WERI-Rb-1 (cell line): ENCODE measurements around the gene TCEANC2.

Experiments
- DNase-seq: peaks from one replicate; pipeline ENCODE4 v3.0.0-alpha.2; 2020
- H3K27ac ChIP-seq: fragments of 250-450 bp; sonication (Bioruptor Pico); 2 replicates; pipeline ENCODE4 v1.5.1; 2020; ENCODE audit warnings: mild to moderate bottlenecking, moderate library complexity
- H3K27me3 ChIP-seq: fragments of 250-450 bp; sonication (Bioruptor Pico); 2 replicates; pipeline ENCODE4 v1.5.1; 2021; ENCODE audit warnings: mild to moderate bottlenecking, low read depth, moderate library complexity; ENCODE audit not compliant: insufficient read depth, severe bottlenecking
- H3K36me3 ChIP-seq: fragments of 250-450 bp; sonication (Bioruptor Pico); 2 replicates; pipeline ENCODE4 v1.5.1; 2020; ENCODE audit warnings: mild to moderate bottlenecking, moderate library complexity
- H3K4me3 ChIP-seq: 2 replicates; pipeline ENCODE4 v1.5.1; 2011; ENCODE audit warnings: low read depth, mild to moderate bottlenecking, control low read depth, low read length
- H3K9me3 ChIP-seq: fragments of 250-450 bp; sonication (Bioruptor Pico); 2 replicates; pipeline ENCODE4 v1.5.1; 2021; ENCODE audit warnings: mild to moderate bottlenecking, moderate library complexity; ENCODE audit not compliant: severe bottlenecking
- CTCF ChIP-seq: IDR thresholded peaks from 2 replicates; pipeline ENCODE4 v1.5.1; 2011; ENCODE audit warnings: low read depth, mild to moderate bottlenecking, control low read depth, inconsistent platforms, low read length

The TCEANC2 gene

GRCh38 chr1:54139711-54140110 lies 86.3 kb downstream of the TCEANC2 start:
- Histone ChIP-seq H3K9me3 (no peaks in the 10 kb centered on the region), H3K27me3 (no peaks in the 10 kb centered on the region), H3K36me3 (no peaks in the 10 kb centered on the region), H3K4me3 (no peak overlapping the region), H3K27ac (no peak overlapping the region)
- DNase-seq, result no peak
- no peak for TF ChIP-seq CTCF

- H3K27me3 ChIP-seq, result no peaks in the 10 kb centered on the region
- H3K36me3 ChIP-seq, result no peaks in the 10 kb centered on the region
- H3K9me3 ChIP-seq, result no peaks in the 10 kb centered on the region
- no peak overlapping the region for H3K27ac ChIP-seq
- no peak overlapping the region for H3K4me3 ChIP-seq
- TF ChIP-seq CTCF, result no peak
- DNase-seq, result no peak
These were observed 88.9 kb downstream of the TCEANC2 start for GRCh38 chr1:54142146-54142900.

GRCh38 chr1:54144366-54144765 lies 91.0 kb downstream of the TCEANC2 start:
- no peaks in the 10 kb centered on the region for H3K9me3 ChIP-seq
- H3K36me3 ChIP-seq, result no peaks in the 10 kb centered on the region
- no peak overlapping the region for H3K4me3 ChIP-seq
- no peak overlapping the region for H3K27ac ChIP-seq
- H3K27me3 ChIP-seq, result no peaks in the 10 kb centered on the region
- DNase-seq, result no peak
- no peak for TF ChIP-seq CTCF

DNA sequence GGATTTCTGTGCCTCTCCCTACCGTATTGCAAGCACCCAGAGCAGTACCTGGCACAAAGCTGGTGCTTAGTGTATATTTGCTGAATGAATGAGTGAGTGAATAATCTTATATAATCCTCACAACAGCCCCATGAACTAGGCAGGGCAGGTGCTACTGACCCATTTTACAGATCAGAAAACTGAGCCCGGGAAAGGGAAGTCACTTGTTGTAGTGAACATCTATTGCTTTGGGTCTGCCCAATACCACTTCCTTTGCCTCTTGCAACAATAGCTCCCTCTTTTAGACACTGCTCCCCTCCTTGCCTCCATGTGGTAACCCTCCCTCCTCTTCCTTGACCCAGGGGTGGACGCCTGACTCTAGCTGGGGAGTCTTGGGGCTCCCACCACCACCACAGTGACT lies 96.3 kb downstream of the TCEANC2 start:
- H3K9me3 ChIP-seq, result no peaks in the 10 kb centered on the region
- H3K4me3 ChIP-seq, result no peak overlapping the region
- H3K27me3 ChIP-seq, result no peaks in the 10 kb centered on the region
- H3K27ac ChIP-seq, result no peak overlapping the region
- TF ChIP-seq CTCF, result no peak
- H3K36me3 ChIP-seq, result no peaks in the 10 kb centered on the region
- DNase-seq, result no peak

GRCh38 chr1:54151013-54151412 lies 97.6 kb downstream of the TCEANC2 start:
- Histone ChIP-seq H3K27me3 (no peaks in the 10 kb centered on the region), H3K36me3 (no peaks in the 10 kb centered on the region), H3K4me3 (no peak overlapping the region), H3K27ac (no peak overlapping the region), H3K9me3 (no peaks in the 10 kb centered on the region)
- no peak for DNase-seq
- no peak for TF ChIP-seq CTCF

DNA sequence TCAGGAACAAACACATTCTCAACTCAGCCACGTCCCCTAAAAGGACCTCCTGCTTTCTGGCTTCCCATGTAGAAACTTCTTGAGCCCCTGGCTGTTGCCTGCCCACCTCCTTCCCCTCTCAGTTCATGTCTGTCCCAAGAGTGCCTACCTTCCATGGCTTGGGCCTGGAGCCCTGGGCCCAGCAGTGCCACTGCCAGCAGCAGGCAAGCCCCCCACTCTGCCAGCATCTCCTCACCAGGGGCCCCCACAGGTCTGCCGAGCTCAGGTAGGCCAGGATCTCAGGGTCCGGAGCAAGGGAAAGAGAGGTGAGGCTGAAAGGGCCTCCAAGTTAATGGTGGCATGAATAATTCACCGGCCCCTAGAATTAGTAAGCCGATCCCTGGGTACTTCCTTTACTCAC lies 99.3 kb downstream of the TCEANC2 start, which contains the start of gene CDCP2:
TSS of gene CDCP2 (minus strand) at position 305 of the 400 bp plus-strand sequence. CDS start at position 227, 78 bp downstream.
- Histone ChIP-seq H3K36me3 (no peaks in the 10 kb centered on the region), H3K27me3 (no peaks in the 10 kb centered on the region), H3K4me3 (no peak within 1 kb of the TSS), H3K9me3 (no peaks in the 10 kb centered on the region), H3K27ac (no peak within 1 kb of the TSS)
- DNase-seq, result no peak
- no peak for TF ChIP-seq CTCF
